MG63 (cell line): ENCODE measurements around the gene SSTR1. TPM values are rescaled to one million over a fixed set of nuclear protein-coding genes. Genes with fewer than 3 reads are reported as not detected.

Experiments used
- DNase-seq: peaks from one replicate; pipeline ENCODE4 v3.0.0-alpha.2; 2020
- H3K27me3 ChIP-seq: fragments of 250-450 bp; sonication (Bioruptor Pico); 2 replicates; pipeline ENCODE4 v1.5.1; 2020; ENCODE audit warnings: mild to moderate bottlenecking, moderate library complexity
- H3K36me3 ChIP-seq: fragments of 250-450 bp; sonication (Bioruptor Pico); 2 replicates; pipeline ENCODE4 v1.5.1; 2020; ENCODE audit warnings: mild to moderate bottlenecking, moderate library complexity
- H3K4me3 ChIP-seq: fragments of 250-450 bp; sonication (Bioruptor Pico); 2 replicates; pipeline ENCODE4 v1.5.1; 2020; ENCODE audit warnings: mild to moderate bottlenecking, moderate library complexity
- H3K9me3 ChIP-seq: fragments of 250-450 bp; sonication (Bioruptor Pico); 2 replicates; pipeline ENCODE4 v1.5.1; 2020; ENCODE audit warnings: mild to moderate bottlenecking, moderate library complexity
- total RNA-seq: library from RNA; depleted of rRNA; stranded (reverse); fragments of >200 nt; shearing (Covaris generic); gene quantifications from 2 replicates; pipeline ENCODE4 v1.2.3, GENCODE V29; 2014; ENCODE audit warnings: low replicate concordance

Gene SSTR1
- total RNA-seq, 1 experiment from 2014 or later, result 0.92 TPM

GRCh38 chr14:38211255-38211735 is 3.6 kb downstream of the SSTR1 start:
- no peaks in the 10 kb centered on the region for H3K9me3 ChIP-seq
- H3K4me3 ChIP-seq, result peak overlapping the region; percentile 36; the same call in 1 of the 2 replicates
- DNase-seq, result no peak
- no peaks in the 10 kb centered on the region for H3K36me3 ChIP-seq
- H3K27me3 ChIP-seq, result no peaks in the 10 kb centered on the region

- Histone ChIP-seq H3K27me3 (no peaks in the 10 kb centered on the region), H3K4me3 (no peak overlapping the region), H3K36me3 (no peaks in the 10 kb centered on the region), H3K9me3 (no peaks in the 10 kb centered on the region)
- no peak for DNase-seq
Observed at GRCh38 chr14:38212111-38212510, 4.4 kb downstream of the SSTR1 start.

- Histone ChIP-seq H3K36me3 (no peaks in the 10 kb centered on the region), H3K9me3 (no peaks in the 10 kb centered on the region), H3K4me3 (no peak overlapping the region), H3K27me3 (no peaks in the 10 kb centered on the region)
- DNase-seq, result no peak
Observed at GRCh38 chr14:38213001-38213400, 5.3 kb downstream of the SSTR1 start.

- H3K9me3 ChIP-seq, result no peaks in the 10 kb centered on the region
- H3K27me3 ChIP-seq, result no peaks in the 10 kb centered on the region
- no peaks in the 10 kb centered on the region for H3K36me3 ChIP-seq
- no peak for DNase-seq
- H3K4me3 ChIP-seq, result no peak overlapping the region
Observed at GRCh38 chr14:38217553-38217952, 9.8 kb downstream of the SSTR1 start.

GRCh38 chr14:38221077-38221476 is 13.4 kb downstream of the SSTR1 start:
- H3K27me3 ChIP-seq, result no peaks in the 10 kb centered on the region
- H3K4me3 ChIP-seq, result no peak overlapping the region
- H3K36me3 ChIP-seq, result no peaks in the 10 kb centered on the region
- DNase-seq, result no peak
- H3K9me3 ChIP-seq, result no peaks in the 10 kb centered on the region

DNA sequence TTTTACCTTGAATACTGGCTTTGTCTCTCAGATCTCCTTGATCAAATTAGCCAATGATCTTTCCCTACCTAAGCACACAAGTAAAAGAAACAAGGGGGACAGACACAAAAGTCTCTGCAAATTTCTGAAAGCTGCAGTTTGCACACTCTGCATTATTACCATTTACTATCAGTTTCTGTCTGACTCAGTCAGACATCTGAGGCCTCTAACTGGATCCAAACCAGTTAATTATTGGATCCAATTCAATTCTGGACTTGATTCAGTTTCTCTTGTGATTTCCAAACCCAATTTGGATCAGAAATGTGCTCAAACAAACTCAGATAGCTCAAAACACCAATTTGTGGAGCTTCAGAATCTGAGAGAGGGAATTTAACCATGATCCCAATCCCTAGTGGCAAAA is 16.6 kb downstream of the SSTR1 start:
- Histone ChIP-seq H3K9me3 (no peaks in the 10 kb centered on the region), H3K4me3 (no peak overlapping the region), H3K36me3 (no peaks in the 10 kb centered on the region), H3K27me3 (no peaks in the 10 kb centered on the region)
- no peak for DNase-seq

GRCh38 chr14:38225946-38226345 is 18.2 kb downstream of the SSTR1 start:
- no peaks in the 10 kb centered on the region for H3K27me3 ChIP-seq
- DNase-seq, result no peak
- H3K4me3 ChIP-seq, result no peak overlapping the region
- H3K9me3 ChIP-seq, result no peaks in the 10 kb centered on the region
- no peaks in the 10 kb centered on the region for H3K36me3 ChIP-seq

GRCh38 chr14:38226366-38226765 is 18.7 kb downstream of the SSTR1 start:
- no peaks in the 10 kb centered on the region for H3K27me3 ChIP-seq
- no peak overlapping the region for H3K4me3 ChIP-seq
- no peaks in the 10 kb centered on the region for H3K36me3 ChIP-seq
- H3K9me3 ChIP-seq, result no peaks in the 10 kb centered on the region
- no peak for DNase-seq

DNA sequence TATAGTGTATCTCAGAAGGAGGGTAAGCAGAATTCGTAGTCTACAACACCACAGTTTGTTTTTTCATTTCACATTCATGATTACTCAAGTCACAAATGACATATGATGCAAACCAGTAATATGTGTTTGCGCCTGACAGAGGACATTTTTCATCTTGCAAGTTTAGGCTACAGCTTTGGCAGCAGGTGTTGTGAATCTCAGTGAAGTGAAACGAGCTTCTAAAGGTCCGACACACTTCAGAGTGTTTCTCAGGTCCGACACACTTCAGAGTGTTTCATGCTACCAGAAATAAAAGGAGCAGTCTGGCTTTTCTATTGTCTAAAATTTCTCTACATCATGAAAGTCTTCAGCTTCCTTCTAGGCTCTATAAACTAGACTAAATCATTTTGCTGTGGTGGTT is 25.5 kb downstream of the SSTR1 start:
- Histone ChIP-seq H3K4me3 (no peak overlapping the region), H3K9me3 (no peaks in the 10 kb centered on the region), H3K36me3 (no peaks in the 10 kb centered on the region), H3K27me3 (no peaks in the 10 kb centered on the region)
- DNase-seq, result no peak

DNA sequence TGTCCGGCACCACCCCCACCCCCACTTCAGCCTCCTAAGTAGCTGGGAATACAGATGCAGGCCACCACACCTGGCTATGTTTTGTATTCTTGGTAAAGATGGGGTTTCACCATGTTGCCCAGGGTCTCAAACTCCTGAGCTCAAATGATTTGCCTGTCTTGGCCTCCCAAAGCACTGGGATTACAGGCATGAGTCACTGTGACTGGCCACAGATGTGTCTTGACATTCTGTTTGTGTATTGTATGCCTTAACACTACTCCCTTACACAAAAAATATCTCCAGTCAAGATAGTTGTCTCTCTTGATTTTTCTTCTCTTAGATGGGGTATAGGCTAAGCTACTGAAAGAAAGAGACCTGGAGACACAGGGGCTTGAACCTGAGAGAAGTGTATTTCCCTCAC is 30.6 kb downstream of the SSTR1 start:
- Histone ChIP-seq H3K36me3 (no peaks in the 10 kb centered on the region), H3K27me3 (no peaks in the 10 kb centered on the region), H3K9me3 (no peaks in the 10 kb centered on the region), H3K4me3 (no peak overlapping the region)
- peak; percentile 17 for DNase-seq

GRCh38 chr14:38238878-38239277 is 31.2 kb downstream of the SSTR1 start:
- Histone ChIP-seq H3K9me3 (no peaks in the 10 kb centered on the region), H3K4me3 (no peak overlapping the region), H3K36me3 (no peaks in the 10 kb centered on the region), H3K27me3 (no peaks in the 10 kb centered on the region)
- no peak for DNase-seq

GRCh38 chr14:38243696-38244240 is 36.1 kb downstream of the SSTR1 start:
- Histone ChIP-seq H3K9me3 (no peaks in the 10 kb centered on the region), H3K27me3 (no peaks in the 10 kb centered on the region), H3K36me3 (no peaks in the 10 kb centered on the region), H3K4me3 (no peak overlapping the region)
- no peak for DNase-seq

- H3K9me3 ChIP-seq, result no peaks in the 10 kb centered on the region
- no peak for DNase-seq
Observed at GRCh38 chr14:38248321-38249028, 40.8 kb downstream of the SSTR1 start.

DNA sequence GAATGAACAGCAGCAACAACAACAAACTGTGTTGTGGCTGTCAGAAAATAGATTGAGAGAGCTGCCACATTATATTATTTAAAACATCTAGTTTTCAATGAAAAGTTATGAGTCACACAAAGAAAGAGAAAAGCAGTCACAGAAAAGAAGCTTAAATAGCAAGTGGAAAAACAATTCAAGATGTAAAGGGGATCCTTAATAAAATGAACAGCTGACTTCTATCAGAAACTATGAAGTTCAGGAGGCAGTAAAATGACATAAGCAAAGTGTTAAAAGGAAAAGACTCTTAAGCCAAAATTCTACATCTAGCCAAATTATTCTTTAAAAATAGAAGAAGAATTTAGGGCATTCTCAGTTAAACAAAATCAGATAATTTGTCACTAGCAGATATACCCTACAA is 42.6 kb downstream of the SSTR1 start:
- Histone ChIP-seq H3K36me3 (no peaks in the 10 kb centered on the region), H3K9me3 (no peaks in the 10 kb centered on the region), H3K4me3 (no peak overlapping the region), H3K27me3 (no peaks in the 10 kb centered on the region)
- no peak for DNase-seq

More at GRCh38 chr14:38248321-38249028, 40.8 kb downstream of the SSTR1 start:
- no peak overlapping the region for H3K4me3 ChIP-seq
- no peaks in the 10 kb centered on the region for H3K27me3 ChIP-seq
- H3K36me3 ChIP-seq, result no peaks in the 10 kb centered on the region

DNA sequence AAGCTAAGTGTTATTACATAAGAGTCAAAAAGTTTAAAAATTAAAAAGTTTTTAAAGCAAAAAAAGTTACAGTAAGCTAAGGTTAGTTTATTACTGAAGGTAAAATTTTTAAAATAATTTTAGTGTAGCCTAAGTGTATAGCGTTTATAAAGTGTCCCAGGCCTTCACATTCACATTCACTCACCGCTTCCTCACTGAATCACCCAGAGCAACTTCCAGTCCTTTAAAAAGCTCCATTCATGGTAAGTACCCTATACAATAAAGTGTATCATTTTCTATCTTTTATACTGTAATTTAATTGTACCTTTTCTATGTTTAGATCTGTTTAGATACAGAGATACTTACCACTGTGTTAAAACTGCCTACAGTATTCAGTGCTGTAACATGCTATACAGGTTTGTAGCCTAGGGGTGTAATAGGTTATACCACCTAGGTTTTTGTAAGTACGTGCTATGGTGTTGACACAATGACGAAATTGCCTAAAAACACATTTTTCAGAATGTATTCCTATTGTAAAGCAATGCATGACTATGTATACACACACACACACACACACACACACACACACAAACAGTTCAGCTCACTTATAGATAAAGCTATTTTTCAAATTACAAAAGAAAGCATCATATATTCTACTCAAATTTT is 44.5 kb downstream of the SSTR1 start:
- DNase-seq, result no peak
- no peaks in the 10 kb centered on the region for H3K36me3 ChIP-seq
- H3K4me3 ChIP-seq, result no peak overlapping the region
- no peaks in the 10 kb centered on the region for H3K9me3 ChIP-seq
- H3K27me3 ChIP-seq, result no peaks in the 10 kb centered on the region

GRCh38 chr14:38253676-38254075 is 46.0 kb downstream of the SSTR1 start:
- Histone ChIP-seq H3K27me3 (no peaks in the 10 kb centered on the region), H3K36me3 (no peaks in the 10 kb centered on the region), H3K4me3 (no peak overlapping the region), H3K9me3 (peaks cover 3% of the 10 kb centered on the region; the same call in 1 of the 2 replicates)
- no peak for DNase-seq

DNA sequence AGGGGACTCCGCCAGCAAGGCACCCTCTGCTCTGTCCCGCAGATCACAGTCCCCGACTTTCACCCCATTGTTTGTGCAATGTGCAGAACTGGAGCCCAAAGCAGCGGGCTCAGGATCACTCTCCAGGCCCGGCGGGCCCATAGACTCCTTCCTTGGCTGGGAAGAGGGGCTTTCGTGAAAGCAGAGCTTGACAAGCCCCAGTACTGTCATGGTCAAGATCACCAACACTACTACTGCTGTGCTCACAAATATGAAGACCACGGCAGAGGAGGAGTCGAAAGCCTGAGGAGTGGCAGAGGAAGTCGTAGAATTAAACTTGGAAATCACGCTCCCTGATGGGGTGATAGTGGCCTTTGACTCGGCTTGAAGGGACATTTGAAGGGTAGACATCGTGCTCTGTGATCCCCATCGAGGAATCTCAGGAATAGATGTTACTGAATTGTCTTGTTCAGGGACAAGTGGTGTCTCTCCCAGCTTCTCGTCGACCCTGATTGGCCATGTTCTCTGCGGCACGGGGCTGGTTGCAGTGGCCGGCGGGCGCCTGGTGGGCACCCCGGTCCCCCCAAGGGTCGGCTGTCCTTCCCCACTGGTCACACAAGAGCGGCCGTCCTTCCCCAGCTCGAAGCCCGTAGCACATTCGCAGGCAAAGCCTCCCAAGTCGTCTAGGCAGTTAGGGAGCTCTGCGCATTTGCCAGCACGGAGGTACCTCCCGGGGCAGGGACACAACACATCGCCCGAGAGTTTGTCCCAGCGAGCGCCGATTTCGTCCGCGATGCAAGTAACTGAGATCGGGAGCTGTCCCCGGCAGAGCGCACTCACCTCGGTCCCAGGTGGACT is 47.1 kb downstream of the SSTR1 start:
- Histone ChIP-seq H3K9me3 (peaks cover 3% of the 10 kb centered on the region; the same call in 1 of the 2 replicates), H3K27me3 (no peaks in the 10 kb centered on the region), H3K36me3 (no peaks in the 10 kb centered on the region), H3K4me3 (no peak overlapping the region)
- no peak for DNase-seq
